ENCODE results near the gene PRPF39.
"Not testable (repeated sequence)": the region's sequence is repeated elsewhere in the genome, so short reads cannot be mapped to it uniquely, and the experiment has no call there.

Gene PRPF39, protein sequence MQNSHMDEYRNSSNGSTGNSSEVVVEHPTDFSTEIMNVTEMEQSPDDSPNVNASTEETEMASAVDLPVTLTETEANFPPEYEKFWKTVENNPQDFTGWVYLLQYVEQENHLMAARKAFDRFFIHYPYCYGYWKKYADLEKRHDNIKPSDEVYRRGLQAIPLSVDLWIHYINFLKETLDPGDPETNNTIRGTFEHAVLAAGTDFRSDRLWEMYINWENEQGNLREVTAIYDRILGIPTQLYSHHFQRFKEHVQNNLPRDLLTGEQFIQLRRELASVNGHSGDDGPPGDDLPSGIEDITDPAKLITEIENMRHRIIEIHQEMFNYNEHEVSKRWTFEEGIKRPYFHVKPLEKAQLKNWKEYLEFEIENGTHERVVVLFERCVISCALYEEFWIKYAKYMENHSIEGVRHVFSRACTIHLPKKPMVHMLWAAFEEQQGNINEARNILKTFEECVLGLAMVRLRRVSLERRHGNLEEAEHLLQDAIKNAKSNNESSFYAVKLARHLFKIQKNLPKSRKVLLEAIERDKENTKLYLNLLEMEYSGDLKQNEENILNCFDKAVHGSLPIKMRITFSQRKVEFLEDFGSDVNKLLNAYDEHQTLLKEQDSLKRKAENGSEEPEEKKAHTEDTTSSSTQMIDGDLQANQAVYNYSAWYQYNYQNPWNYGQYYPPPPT

GRCh38 chr14:45083976-45084722 is at the start of gene PRPF39:
Gene PRPF39, plus strand, starts transcription at chr14:45084116. Its CDS starts 11,124 bp downstream, at chr14:45095240.
- peak; percentile 92 for DNase-seq

DNA sequence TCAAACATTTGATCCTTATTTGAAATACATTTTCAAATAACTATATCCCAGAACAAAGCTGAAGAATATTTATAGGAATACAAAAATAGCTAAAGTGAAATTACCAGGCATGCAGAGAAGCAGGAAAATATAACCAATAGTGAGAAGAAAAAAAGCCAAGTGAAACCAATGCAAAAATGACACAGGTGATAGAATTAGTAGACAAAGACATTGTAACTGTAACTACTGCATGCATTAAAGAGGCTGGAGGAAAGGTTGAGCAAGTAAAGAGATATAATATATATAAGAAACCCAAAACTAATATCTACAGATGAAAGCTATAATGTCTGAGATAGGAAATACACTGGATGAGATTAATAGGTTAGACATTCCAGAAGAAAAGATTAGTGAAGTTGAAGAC is 49.2 kb upstream of the PRPF39 start:
- no peak for DNase-seq

DNA sequence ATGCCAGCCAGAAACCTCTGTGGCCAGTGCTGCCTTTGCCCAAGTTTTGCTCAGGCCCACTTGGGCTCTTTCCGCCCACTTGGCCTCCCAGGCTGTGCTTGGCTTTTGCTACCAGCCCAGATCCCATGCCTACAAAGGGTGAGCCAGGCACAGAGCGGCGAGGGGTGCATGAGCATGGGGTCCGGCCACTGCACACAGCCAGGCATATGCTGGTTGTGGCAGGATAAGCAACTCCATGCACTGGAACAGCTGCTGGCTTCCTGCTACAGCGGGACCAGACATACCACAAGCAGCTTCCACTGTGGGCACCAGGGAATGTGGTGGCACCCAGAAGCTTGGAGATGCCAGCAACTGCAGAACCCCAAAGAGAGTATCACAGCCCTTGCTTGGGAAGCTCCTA is 45.7 kb upstream of the PRPF39 start:
- no peak for DNase-seq

GRCh38 chr14:45038865-45039264 is 45.1 kb upstream of the PRPF39 start:
- no peak for DNase-seq

DNA sequence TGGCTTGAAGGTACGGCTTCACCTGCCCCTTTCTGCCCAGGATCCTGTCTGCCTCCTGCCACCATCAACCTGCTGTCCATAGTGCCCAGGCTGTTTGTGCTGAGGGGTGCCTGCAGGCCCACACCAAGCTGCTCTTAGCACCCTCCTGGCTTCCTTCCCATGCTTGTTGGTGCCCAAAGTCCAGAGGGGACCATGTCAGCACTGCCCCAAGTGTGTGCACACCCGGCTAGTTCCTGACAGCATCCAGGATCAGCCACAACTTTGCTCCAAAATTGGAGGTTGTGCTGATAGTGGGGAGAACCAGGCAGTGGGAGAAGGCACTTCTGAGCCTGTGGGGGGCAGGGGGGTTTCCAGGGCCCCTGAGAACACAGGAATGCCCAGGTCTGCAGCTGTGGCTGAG is 44.5 kb upstream of the PRPF39 start:
- DNase-seq = no peak

DNA sequence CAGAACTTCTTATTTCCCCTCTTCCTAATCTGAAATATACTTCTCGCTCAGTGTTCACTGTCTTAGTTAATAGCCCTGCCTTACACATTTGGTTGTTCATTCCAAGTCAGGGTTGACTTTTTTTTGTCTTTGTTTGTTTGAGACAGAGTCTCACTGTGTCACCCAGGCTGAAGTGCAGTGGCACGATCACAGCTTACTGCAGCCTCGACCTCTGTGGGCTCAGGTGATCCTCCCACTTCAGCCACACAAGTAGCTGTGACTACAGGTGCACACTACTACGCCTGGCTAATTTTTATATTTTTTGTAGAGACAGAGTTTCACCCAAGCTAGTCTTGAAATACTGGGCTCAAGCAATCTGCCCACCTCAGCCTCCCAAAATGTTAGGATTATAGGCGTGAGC is 42.3 kb upstream of the PRPF39 start:
- no peak for DNase-seq

GRCh38 chr14:45044638-45045037 is 39.3 kb upstream of the PRPF39 start:
- DNase-seq = no peak

DNA sequence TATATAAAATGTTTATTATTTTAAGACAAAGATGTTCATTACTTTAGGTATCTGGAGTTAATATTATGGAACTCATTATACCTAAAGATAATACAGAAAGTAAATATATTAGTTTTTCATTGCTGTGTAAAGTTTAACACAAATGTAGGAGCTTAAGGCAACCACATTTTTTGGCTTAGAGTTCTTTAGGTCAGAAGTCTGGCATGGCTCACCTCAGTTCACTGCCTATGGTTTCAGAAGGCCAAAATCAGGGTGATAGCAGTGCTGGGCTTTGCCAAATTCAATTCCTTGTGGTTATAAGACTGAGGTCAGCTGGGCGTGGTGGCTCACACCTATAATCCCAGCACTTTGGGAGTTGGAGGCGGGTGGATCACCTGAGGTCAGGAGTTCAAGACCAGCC is 35.5 kb upstream of the PRPF39 start:
- DNase-seq = no peak

DNA sequence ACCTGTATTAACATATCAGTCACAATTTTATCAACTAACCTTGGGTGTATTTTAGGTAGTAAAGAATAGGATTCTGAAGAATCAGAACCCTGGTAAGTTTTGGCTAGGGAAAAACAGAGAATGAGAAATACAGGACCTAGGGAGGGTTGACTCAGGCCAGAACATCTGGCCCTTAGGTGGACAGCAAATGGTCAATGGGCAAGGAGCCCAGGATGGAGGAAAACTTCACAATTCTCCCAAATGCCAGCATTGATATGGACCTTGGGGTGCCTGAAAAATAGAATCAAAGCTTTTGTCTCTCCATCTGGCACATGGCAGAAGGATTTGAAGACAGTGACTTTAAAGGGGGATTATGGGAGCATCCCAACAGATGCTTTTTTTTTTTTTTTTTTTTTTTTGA is 32.7 kb upstream of the PRPF39 start:
- DNase-seq = no peak

DNA sequence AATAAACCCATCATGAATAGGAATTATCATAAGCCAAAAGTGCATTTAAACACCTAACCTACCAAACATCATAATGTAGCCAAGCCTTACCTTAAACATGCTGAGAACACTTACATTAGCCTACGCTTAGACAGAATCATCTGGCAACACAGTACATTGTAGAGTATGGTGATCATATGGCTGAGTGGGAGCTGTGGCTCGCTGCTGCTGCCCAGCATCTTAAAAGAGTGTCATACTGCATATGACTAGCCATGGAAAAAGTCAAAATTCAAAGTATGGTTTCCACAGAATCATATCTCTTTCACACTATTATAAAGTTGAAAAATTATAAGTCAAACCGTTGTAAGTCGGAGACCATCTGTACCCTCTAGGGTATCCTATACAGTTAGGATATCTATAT is 32.0 kb upstream of the PRPF39 start:
- DNase-seq = no peak

GRCh38 chr14:45057349-45057748 is 26.6 kb upstream of the PRPF39 start:
- DNase-seq = no peak

- DNase-seq = no peak
Measured at GRCh38 chr14:45057881-45058364, 26.0 kb upstream of the PRPF39 start.

DNA sequence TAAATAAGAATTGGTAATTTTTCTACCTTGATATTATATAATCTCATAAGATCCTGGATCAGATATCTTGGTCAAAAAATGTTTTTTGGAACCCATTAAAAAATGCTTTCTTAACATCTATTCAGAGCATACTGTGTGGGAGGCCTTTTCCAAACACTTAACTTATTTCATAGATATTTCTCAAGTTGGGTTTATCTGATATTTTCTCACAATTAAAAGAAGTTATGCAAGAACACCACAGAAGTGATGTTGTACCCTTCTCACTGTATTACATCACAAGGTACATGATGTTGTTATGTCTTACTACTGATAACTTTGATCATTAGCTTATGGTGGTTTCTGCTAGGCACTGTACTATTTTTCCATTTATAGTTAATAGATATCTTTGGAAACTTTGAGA is 23.4 kb upstream of the PRPF39 start:
- DNase-seq = no peak

GRCh38 chr14:45065540-45065939 is 18.4 kb upstream of the PRPF39 start:
- DNase-seq = no peak

GRCh38 chr14:45065956-45066355 is 18.0 kb upstream of the PRPF39 start:
- no peak for DNase-seq

DNA sequence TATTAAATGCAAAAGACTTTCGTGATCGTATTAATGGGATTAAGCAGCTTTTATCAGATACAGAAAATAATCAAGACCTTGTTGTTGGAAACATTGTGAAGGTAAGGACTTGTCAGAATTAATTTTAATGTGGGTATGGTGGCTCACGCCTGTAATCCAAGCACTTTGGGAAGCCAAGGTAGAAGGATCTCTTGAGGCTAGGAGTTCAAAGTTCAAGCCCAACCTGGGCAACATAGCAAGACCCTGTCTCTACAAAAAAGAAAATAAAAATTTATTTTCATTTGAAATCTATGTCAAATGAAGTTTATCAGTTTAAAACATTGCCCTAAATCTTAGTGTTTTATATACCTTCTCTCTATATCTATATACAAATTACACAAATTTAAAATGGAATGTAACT is 17.2 kb upstream of the PRPF39 start:
- DNase-seq = no peak

- no peak for DNase-seq
Measured at GRCh38 chr14:45068396-45068795, 15.5 kb upstream of the PRPF39 start.

DNA sequence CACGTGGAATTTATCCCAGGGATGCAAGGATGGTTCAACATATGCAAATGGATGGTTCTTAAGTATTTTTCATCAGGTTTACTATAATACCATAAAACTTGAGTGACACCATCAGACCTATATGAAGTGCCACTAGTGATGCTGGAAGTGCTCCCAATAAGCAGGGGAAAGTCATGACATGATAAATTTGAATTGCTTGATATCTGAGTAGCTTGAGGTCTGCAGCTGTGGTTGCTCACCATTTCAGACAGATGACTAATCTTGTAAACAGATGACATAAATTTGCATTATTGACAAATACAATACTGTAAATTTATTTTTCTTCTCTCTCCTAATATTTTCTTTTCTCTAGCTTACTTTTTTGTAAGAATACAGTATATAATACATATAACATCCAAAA is 13.7 kb upstream of the PRPF39 start:
- no peak for DNase-seq

- no peak for DNase-seq
Measured at GRCh38 chr14:45072126-45072525, 11.8 kb upstream of the PRPF39 start.

DNA sequence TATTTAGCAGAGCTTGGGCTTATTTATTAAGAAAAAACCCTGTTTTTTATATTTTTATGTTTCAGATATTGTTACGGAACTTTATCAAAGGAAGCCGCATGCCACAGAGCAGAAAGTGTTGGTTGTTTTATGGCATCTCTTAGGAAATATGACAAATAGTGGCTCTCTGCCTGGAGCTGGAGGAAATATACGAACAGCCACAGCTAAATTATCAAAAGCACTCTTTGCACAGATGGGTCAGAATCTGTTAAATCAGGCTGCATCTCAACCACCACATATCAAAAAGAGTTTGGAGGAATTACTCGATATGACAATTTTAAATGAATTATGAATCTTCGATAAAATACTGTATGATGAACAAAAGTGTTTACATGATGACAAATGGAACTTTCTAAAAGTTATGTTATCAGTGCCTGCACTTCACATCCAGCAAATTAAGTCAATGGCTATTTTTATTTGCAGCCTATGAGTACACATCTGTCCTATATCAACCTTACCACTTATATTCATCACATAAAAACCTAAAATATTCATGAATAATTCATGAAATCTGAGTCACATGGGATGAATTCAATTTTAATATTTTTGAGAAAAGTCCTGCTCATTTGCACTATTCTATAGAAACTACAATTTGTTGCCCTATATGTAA is 10.6 kb upstream of the PRPF39 start:
- no peak for DNase-seq

- no peak for DNase-seq
Measured at GRCh38 chr14:45078323-45078722, 5.6 kb upstream of the PRPF39 start.

- DNase-seq = not testable (repeated sequence)
Measured at GRCh38 chr14:45080416-45080968, 3.4 kb upstream of the PRPF39 start.

- not testable (repeated sequence) for DNase-seq
Measured at GRCh38 chr14:45081096-45081495, 2.8 kb upstream of the PRPF39 start.

Data from activated CD4-positive, alpha-beta T cell treated with anti-CD3 and anti-CD28 coated beads for 1 hour (primary cell).